Hematopoietic multipotent progenitor cell treated with erythropoietin and hydrocortisone succinate and interleukin-3 and kit ligand, for 4 days (in vitro differentiated cells): ENCODE results near the gene STARD8.

ENCODE experiments used
- DNase-seq: peaks from one replicate; pipeline ENCODE4 v3.0.0-alpha.2; 2015

The STARD8 gene

DNA sequence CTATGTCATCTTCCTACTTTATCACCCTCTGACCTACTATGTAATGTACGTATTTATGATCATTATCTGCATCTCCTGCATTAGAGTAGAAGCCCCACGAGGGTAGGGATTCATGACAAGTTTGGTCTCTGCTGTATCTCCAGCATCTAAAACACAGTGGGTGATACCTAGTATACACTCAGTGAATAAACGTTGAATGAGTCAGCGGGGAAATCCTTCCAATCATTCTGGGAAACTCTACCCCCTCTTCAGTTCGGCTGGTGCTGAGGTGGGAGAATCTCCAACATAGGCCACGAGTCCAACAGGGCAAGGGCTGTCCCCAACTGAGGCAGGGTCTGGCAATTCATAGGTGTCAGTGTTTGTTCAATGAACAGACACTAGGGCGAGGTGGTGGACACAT lies 106.9 kb downstream of the STARD8 start:
- no peak for DNase-seq

DNA sequence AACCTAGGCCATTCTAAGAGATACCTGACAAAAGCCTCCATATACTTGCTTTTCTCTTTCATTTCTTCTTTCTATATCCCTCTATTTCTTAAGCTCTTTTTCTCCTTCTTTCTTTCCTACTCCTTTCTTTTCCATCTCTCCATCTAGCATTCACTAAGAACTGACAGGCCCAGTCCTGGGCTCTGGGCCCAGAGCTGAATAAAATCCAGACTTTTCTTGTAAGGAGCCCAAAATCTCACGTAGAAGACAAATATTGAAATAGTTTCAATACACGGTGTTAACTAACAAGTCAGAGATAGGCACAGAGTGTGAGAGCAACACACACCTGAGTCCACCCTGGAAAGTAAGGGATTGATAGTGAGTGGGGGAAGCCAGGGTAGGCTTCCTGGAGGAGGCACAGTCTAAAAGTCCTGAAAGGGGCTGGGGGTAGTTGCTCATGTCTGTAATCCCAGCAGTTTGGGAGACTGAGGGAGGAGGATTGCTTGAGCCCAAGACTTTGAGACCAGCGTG lies 108.2 kb downstream of the STARD8 start:
- no peak for DNase-seq

- no peak for DNase-seq
These were observed 109.9 kb downstream of the STARD8 start for GRCh38 chrX:68757331-68757730.

- DNase-seq: no peak
These were observed 110.3 kb downstream of the STARD8 start for GRCh38 chrX:68757731-68758130.

DNA sequence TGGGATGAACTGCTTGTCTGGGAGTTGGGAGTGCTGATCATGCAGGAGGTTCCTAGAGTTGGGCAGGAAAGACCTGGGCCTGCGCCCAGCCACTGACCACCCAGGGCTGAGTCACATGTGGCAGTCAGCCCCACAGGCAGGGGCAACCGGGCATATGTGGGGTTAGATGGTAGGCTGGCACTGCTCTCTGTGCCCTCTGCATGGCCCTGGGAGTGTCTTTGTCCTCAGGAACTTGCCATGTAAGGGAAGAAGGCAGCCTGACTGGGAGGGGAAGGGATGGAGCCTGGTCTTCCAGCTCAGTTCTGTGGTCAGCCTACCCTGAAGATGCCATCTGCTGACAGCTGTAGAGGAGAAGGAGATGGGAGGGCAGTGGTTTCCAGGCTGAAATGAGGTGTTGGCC lies 111.2 kb downstream of the STARD8 start:
- DNase-seq: no peak

DNA sequence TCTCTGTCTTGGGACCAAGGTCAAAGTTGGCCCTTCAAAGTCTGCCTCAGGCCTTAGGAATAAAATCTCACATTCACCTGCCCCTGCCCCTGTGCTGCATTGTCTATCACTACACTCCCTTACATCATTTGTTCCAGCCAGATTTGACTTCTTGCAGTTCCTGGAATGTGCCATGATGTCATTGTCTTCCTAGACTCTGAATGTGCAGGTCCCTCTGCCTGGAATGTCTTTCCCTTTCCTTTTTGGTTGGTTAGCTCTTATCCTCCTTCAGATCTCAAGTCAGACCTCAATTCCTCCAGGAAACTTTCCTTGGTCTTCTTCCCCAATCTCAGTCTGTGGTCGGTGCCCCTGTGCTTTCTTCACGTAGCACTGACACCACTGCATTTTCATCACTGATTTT lies 113.6 kb downstream of the STARD8 start:
- no peak for DNase-seq

- no peak for DNase-seq
These were observed 115.3 kb downstream of the STARD8 start for GRCh38 chrX:68762766-68763165.

- DNase-seq: no peak
These were observed 116.0 kb downstream of the STARD8 start for GRCh38 chrX:68763481-68763880.
